DND-41 (cell line): ENCODE results near the gene SNAPIN.

ENCODE experiments used
- ATAC-seq: fragments of 200-7000 bp; cut with Tn5 transposase; 3 replicates; pipeline ENCODE4 v1.9.1; 2021; ENCODE audit warnings: low read depth; ENCODE audit not compliant: insufficient read depth
- DNase-seq: peaks from one replicate; pipeline ENCODE4 v3.0.0-alpha.2; 2020
- H2AFZ ChIP-seq: 2 replicates; pipeline ENCODE4 v1.6.0; 2012; ENCODE audit warnings: low read depth, low read length
- H3K27ac ChIP-seq: 2 replicates; pipeline ENCODE4 v1.5.1; 2012; ENCODE audit warnings: low read length, inconsistent platforms
- H3K27me3 ChIP-seq: fragments of 200-600 bp; sonication (generic); 2 replicates; pipeline ENCODE4 v1.6.0; 2012; ENCODE audit warnings: low read length, mild to moderate bottlenecking, inconsistent platforms; ENCODE audit not compliant: insufficient read depth, poor library complexity
- H3K36me3 ChIP-seq: 2 replicates; pipeline ENCODE4 v1.5.1; 2012; ENCODE audit warnings: low read length, inconsistent platforms; ENCODE audit not compliant: insufficient read depth
- H3K4me1 ChIP-seq: 2 replicates; pipeline ENCODE4 v1.5.1; 2012; ENCODE audit warnings: mild to moderate bottlenecking, low read length; ENCODE audit not compliant: insufficient read depth
- H3K4me2 ChIP-seq: 2 replicates; pipeline ENCODE4 v1.6.0; 2012; ENCODE audit warnings: mild to moderate bottlenecking, moderate library complexity, low read length, inconsistent platforms; ENCODE audit not compliant: insufficient read depth
- H3K4me3 ChIP-seq, 2 experiments: fragments of 200-600 bp in 1 of 2; shearing (Covaris generic) in 1 of 2; 2 replicates each; pipeline ENCODE4 v1.5.1; 2012 to 2016; ENCODE audit warnings: inconsistent platforms in 2 of 2, low read length in 2 of 2, mild to moderate bottlenecking in 2 of 2, low read depth in 1 of 2, moderate library complexity in 1 of 2
- H3K79me2 ChIP-seq: 2 replicates; pipeline ENCODE4 v1.6.0; 2012; ENCODE audit warnings: low read length, inconsistent platforms; ENCODE audit not compliant: insufficient read depth
- H3K9ac ChIP-seq: 2 replicates; pipeline ENCODE4 v1.6.0; 2012; ENCODE audit warnings: low read depth, mild to moderate bottlenecking, inconsistent platforms, low read length, moderate library complexity
- H3K9me3 ChIP-seq: 2 replicates; pipeline ENCODE4 v1.5.1; 2012; ENCODE audit warnings: low read length, moderate library complexity, mild to moderate bottlenecking, inconsistent platforms; ENCODE audit not compliant: insufficient read depth, severe bottlenecking
- H4K20me1 ChIP-seq: 2 replicates; pipeline ENCODE4 v1.6.0; 2012; ENCODE audit warnings: low read length; ENCODE audit not compliant: insufficient read depth
- CTCF ChIP-seq: IDR thresholded peaks from 2 replicates; pipeline ENCODE4 v1.5.1; 2012; ENCODE audit warnings: borderline replicate concordance, low read length, moderate library complexity, mild to moderate bottlenecking; ENCODE audit not compliant: poor library complexity, severe bottlenecking; ENCODE audit errors: extremely low read depth
- EZH2 ChIP-seq: IDR thresholded peaks from 3 replicates; pipeline ENCODE4 v1.6.1; 2012; ENCODE audit warnings: borderline replicate concordance, low read depth, mild to moderate bottlenecking, moderate library complexity, low read length, inconsistent platforms; ENCODE audit not compliant: severe bottlenecking

The SNAPIN gene

GRCh38 chr1:153643816-153644215 lies 14.7 kb upstream of the SNAPIN start:
- ATAC-seq, result no peak
- H3K79me2 ChIP-seq, result peaks cover 40% of the 10 kb centered on the region
- H3K4me3 ChIP-seq, result no peak overlapping the region
- H3K9me3 ChIP-seq, result no peaks in the 10 kb centered on the region
- peaks cover 87% of the 10 kb centered on the region for H3K36me3 ChIP-seq
- H3K27me3 ChIP-seq, result no peaks in the 10 kb centered on the region
- no peak overlapping the region for H3K9ac ChIP-seq
- TF ChIP-seq CTCF, result no peak
- TF ChIP-seq EZH2, result no peak
- no peak overlapping the region for H3K27ac ChIP-seq
- DNase-seq, result no peak
- no peak overlapping the region for H3K4me2 ChIP-seq
- peaks cover 7% of the 10 kb centered on the region; the same call in 1 of the 2 replicates for H3K4me1 ChIP-seq
- H4K20me1 ChIP-seq, result peaks cover 15% of the 10 kb centered on the region; the same call in 1 of the 2 replicates
- no peak overlapping the region for H2AFZ ChIP-seq

DNA sequence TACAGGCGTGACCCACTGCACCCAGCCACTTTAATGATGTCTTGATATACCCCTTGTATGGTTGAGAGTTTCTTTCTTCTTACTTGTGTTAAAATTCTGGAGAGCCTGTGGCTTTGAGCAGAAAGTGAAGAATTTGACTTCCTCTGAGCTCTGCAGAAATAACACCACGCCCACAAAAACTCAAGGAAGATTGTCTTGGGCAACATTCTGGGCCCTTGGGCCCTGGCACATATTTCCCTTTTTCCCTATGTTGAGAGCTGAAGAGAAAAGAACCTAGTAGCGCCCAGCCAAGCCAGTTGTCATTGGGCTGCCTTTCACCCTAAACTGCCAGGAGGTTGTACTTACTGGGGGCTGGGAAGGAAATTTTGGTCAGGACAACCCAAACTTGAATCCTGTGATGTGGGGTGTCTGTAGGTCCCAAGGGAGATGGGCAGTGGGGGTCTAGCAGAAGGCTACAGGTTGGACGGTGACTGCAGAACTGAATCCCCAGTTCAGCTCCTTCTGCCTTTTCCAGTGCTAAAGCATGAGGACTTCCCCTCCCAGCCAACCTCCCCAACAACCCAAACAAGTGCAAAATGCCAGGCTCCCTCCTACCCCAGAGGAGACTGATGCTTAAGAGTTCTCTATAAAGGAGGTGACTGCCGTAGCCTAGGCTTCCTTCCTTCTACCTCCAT lies 11.7 kb upstream of the SNAPIN start:
- H3K9me3 ChIP-seq, result no peaks in the 10 kb centered on the region
- DNase-seq (no peak), ATAC-seq (peak; percentile 13; the same call in 2 of the 3 replicates)
- no peak overlapping the region for H3K27ac ChIP-seq
- peaks cover 57% of the 10 kb centered on the region for H3K36me3 ChIP-seq
- no peak overlapping the region for H3K9ac ChIP-seq
- no peak overlapping the region for H3K4me2 ChIP-seq
- TF ChIP-seq EZH2 (no peak), CTCF (no peak)
- peaks cover 14% of the 10 kb centered on the region for H3K79me2 ChIP-seq
- no peak overlapping the region for H3K4me3 ChIP-seq
- H3K27me3 ChIP-seq, result no peaks in the 10 kb centered on the region
- peaks cover 11% of the 10 kb centered on the region; the same call in 1 of the 2 replicates for H4K20me1 ChIP-seq
- no peaks in the 10 kb centered on the region for H3K4me1 ChIP-seq
- H2AFZ ChIP-seq, result no peak overlapping the region

DNA sequence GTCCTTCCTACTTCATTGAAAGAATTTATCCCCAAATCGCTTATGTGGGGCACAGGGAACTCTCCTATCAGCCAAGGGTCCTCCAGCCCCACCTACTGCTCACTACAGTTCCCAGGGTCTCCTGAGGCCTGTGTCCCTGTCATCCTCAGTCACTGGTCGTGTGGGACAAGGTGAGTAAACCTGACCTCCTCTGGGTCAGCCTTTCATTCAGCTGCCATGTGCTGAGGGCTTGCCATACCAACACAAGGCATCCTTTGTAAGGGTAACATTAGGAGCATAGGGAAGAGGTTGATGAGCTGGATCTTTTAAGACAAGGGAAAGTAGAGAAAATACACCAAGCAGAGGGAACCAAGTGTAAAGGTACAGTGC lies 11.2 kb upstream of the SNAPIN start:
- peaks cover 10% of the 10 kb centered on the region; the same call in 1 of the 2 replicates for H3K79me2 ChIP-seq
- TF ChIP-seq EZH2 (no peak), CTCF (peak; percentile 10)
- H4K20me1 ChIP-seq, result peaks cover 11% of the 10 kb centered on the region; the same call in 1 of the 2 replicates
- H3K4me3 ChIP-seq, result no peak overlapping the region
- no peaks in the 10 kb centered on the region for H3K9me3 ChIP-seq
- H3K36me3 ChIP-seq, result peaks cover 52% of the 10 kb centered on the region
- no peak overlapping the region for H3K27ac ChIP-seq
- ATAC-seq (peak; percentile 25; the same call in 2 of the 3 replicates), DNase-seq (no peak)
- no peaks in the 10 kb centered on the region for H3K4me1 ChIP-seq
- H3K4me2 ChIP-seq, result no peak overlapping the region
- no peak overlapping the region for H3K9ac ChIP-seq
- H2AFZ ChIP-seq, result no peak overlapping the region
- H3K27me3 ChIP-seq, result no peaks in the 10 kb centered on the region
